GM19239 (cell line): ENCODE data around the gene CALCB.

Source experiments
- DNase-seq: peaks from one replicate; pipeline ENCODE4 v3.0.0; 2011; ENCODE audit warnings: low spot score; ENCODE audit not compliant: insufficient read length
- FAIRE-seq: peaks from 2 replicates; lab custom pipeline; 2011; peaks lifted over from hg19 to GRCh38; lab: Jason Lieb, UNC

CALCB gene

DNA sequence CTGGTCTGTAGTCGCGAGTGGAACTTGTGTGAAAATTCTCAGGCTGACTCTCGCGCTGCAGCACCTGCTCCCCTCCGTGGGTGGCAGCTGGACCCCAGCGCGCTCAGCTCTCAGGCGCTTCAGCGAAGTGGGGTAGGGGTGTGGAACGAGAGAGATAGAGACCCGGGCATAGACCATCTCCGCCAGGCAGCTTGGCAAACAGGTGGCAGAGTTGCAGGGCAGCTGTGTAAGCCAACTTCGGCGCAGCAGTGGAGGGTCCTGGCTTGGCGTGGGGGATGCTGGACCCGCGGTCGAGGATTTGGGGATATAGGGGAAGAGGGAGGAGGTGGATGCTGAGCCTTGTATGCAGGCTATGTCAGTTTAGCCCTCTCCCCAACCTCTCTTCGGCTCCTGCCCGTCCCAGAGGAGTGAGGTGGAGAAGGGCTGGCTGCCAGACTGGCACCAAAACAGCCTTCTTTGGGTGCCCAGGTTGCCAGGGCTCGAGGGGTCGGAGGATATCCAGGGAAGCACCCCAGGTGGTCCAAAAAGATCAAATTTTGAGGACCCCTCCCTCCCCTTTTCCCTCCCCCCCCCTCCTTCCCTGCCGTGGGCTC, 746 bp upstream of the CALCB start:
- DNase-seq (no peak), FAIRE-seq (no peak)

DNA sequence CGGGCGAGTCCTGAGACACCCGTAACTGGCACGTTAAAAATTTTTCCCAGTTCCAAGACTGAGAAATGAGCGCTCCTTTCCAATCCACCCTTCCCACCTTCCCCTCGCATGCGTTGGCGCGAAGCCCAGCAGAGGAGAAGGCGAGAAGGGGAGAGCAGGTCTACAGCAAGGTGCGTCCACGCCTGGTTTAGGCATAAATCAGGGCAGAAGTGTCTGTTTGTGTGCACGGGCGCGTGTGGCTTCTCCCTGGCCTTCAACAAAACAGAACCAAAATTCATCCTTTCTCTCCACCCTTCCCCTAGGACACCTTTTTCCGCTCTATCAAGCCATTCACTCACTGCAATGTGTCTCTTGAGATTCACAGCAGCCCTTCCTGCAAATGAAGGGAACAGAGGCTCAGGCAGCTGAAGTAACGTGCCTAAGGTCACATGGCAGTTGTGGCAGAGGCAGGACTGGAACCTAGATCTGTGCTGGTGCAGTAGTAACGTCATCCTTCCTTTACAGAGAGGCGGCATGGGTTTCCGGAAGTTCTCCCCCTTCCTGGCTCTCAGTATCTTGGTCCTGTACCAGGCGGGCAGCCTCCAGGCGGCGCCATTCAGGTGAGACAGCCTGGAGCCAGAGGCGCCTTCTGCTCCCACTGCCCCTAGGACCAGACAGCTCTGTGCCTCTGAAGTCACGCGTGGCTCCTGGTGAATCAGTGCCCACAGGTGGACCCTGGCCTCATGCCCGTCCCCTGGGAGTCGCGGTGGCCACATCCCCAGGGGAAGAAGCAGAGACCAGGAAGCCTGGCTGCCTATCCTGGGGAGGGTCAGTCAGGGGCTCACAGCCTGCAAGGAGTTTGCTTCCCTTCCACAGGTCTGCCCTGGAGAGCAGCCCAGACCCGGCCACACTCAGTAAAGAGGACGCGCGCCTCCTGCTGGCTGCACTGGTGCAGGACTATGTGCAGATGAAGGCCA, 1.1 kb downstream of the CALCB start:
- FAIRE-seq (peak; percentile 84), DNase-seq (peak; percentile 34)

DNA sequence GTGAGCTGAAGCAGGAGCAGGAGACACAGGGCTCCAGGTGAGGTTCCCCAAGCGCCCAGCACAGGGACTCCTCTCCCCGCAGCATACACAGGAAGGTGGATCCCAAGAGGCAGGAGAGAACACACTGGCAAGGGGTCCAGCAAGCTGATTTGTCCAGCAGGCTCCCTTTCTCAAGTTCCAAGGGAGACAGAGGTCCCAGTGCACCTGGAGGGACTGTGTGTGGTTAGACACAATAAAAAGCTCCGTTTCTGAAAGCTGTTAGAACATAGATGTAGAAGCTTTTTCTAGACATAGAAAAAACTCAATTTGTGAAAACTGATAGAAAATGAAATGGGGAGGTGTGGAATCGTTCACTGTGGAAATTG, 1.8 kb downstream of the CALCB start:
- FAIRE-seq: no peak

DNA sequence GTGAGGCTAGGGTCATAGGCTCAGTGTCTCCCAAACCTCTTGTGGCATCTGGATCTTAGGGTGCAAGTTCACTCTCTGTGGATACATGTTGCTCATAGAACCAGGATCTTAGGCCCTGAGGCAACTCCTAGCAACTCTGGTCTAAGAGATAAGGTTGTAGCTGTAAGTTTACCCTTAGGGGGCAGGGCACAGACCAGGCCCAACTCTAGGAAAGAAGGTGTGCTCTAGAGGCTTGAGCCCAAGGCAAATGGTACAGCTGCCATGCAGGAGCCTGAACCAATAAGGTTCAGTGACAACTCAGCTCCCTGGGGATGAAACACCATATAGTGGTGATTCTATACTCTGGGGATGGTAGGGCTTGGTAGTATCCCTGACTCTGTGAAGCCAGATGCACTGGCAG, 17.8 kb downstream of the CALCB start:
- no peak for FAIRE-seq
- DNase-seq: no peak

More for the DNA sequence above, 1.8 kb downstream of the CALCB start:
- no peak for DNase-seq

DNA sequence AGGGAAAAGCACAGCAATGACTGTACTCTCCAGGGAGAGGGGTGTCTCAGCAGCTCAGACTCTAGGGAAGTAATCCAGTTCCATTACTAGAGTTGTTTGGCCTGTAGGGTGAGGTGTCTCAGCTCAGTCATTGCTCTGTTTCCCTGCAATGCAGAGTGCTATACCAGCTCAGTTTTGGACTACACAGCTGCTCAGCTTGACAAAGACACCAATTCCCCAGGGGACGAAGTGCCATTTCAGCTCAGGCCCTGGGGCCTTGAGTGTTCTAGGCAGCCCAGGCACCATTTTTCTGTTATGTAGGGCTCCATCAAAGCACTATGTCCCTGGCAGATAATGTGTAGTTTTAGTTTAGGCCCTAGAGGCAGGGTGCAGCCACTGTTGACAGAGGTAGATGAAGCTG, 18.2 kb downstream of the CALCB start:
- FAIRE-seq: no peak
- DNase-seq: no peak

DNA sequence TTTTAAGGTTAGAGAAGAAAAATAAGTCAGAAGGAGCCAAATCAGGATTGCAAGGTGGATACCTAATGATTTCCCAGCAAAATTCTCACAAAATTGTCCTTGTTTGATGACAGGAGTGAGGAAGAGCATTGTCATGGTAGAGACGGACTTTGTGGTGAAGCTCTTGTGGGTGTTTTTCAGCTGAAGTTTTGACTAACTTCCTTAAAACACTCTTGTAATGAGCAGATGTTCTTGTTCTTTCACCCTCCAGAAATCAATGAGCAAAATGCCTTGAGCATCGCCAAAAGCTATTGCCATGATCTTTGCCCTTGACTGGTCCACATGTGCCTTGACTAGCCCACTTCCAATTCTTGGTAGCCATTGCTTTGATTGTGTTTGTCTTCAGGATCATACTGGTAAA, 20.0 kb downstream of the CALCB start:
- FAIRE-seq (no peak), DNase-seq (no peak)

DNA sequence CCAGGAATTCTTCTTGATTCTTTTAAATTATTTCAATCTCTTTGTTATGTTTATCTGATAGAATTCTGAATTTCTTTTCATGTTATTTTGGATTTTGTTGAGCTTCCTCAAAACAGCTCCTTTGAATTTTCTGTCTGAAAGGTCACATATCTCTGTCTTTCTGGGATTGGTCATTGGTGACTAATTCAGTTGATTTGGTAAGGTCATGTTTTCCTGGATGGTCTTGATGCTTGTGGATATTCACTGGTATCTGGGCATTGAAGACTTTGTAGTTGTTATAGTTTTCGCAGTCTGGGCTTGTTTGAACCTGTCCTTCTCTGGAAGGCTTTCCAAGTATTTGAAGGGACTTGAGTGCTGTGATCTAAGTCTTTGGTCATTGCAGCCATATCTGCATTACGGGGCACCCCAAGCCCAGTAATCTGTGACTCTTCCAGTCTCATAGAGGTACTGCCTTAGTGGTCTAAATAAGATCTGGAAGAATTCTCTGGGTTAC, 22.4 kb downstream of the CALCB start:
- no peak for FAIRE-seq
- no peak for DNase-seq

DNA sequence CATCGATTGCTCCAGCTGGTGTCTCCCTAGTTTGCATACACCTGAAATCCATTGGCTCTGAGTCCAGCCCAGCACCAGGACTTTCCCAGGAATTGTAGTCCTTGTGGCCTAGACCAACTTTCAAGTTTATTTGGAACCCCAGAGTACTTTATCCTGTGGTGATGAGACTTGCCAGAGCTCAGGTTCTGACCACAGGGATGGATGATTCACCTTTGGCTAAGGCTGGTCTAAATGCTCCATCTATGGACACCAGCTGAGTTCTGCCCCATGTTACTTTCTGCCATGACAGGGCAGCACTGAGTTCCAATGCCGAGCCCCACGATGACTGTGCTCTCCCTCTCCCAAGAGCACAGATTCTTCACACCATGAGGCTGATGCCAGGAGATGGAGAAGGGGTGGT, 24.0 kb downstream of the CALCB start:
- FAIRE-seq (no peak), DNase-seq (no peak)

DNA sequence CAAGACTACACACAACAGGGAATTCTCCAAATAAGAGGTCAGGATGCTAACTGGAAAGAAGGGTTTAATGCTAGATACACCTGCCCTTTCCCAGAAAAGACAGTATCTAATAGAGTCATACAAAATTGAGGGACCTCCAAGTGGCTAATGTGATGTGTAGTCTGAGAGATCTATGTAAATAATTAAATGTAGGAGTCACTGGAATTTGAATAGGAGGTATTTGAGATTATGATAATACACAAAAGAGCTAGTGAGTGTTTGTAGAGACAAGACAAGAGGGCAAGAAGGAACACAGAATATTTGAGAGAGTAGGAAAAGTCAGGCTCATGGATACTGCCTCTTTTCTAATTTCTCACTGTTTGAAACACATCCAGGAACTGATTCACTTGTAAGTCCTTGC, 25.9 kb downstream of the CALCB start:
- DNase-seq (no peak), FAIRE-seq (no peak)

DNA sequence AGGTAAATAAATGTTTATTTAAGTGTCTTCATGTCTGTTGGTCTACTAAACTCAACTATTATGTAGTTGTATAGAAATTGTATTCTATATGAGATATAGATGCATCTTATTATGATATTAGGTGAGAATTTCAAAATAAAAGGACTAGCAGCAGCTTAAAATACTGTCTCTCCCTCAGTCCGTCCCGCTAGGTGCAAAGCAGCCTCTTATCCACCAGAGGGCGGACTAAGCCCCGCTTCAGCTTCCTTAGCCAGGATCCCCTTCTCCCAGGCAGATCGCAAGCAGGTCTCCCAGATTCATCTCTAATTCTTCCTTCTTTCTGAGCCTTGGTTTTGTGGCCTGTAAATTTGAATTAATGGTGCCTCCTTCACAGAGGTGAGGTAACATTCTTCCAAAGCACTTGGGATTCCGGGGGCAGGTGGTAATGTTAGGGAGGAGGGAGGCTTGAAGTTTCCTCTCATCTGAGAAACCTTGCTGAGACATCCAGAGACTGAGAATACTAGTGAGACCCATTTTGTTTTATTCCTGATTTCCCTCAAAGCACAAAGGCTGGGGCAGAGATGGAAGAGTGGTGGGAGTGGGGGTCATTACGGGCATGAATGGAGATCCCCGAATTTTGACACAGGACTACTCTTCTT, 27.8 kb downstream of the CALCB start:
- no peak for DNase-seq
- FAIRE-seq: peak; percentile 94

DNA sequence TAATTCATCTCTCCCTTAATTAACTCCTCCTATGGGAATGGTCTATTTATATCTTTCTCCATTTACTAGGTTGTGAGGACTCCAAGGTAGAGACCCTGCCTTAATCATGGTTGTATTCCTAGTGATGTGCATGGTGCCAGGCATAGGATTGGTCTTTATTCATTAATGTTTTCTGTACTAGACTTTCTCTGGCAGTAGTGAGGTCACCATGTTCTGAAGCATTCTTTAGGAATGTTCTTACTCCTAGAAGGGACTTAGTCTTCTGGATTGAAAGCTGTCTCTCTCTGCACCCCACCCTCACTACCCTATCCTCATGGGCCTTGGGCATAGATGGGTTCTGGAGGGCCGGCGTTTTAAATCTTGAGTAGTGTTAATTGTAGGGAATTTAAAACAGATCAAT, 30.8 kb downstream of the CALCB start:
- DNase-seq: no peak
- FAIRE-seq: no peak

DNA sequence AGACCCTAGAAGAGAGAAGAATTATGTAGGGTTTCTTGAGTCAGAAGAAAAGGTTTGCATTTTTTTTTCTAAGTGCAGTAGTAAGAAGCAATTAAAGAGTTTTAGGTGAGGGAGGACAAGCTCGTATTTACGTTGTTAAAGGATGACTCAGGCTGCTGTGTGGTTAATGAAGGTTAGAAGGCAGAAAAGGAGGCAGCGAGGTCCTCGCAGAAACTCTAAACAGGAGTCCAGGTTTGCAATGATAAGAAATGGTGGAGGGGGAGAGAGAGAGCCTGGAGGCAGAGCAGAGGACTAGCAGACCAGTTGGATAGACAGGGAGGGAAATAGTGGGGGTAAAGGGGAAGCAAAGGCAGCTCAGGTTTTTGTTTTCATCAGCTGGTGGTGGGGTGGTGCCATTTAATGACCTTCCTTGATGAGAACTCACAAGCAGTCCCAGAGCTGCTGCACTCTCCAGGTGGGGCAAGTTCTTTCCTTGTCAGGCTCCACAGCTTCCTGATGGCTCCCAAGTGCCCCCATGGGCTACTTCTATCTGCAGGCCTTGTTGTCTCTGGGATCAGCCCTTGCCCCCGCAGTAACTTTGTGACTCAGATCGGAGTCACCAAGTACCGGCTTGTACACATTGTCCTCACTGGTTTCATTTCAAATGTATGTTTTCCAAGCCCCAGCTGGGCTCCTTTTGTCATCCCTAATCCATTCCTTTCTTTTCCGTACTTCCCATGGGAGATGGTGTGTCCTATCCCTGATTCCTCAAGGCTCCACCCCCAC, 33.0 kb downstream of the CALCB start:
- DNase-seq (no peak), FAIRE-seq (no peak)

DNA sequence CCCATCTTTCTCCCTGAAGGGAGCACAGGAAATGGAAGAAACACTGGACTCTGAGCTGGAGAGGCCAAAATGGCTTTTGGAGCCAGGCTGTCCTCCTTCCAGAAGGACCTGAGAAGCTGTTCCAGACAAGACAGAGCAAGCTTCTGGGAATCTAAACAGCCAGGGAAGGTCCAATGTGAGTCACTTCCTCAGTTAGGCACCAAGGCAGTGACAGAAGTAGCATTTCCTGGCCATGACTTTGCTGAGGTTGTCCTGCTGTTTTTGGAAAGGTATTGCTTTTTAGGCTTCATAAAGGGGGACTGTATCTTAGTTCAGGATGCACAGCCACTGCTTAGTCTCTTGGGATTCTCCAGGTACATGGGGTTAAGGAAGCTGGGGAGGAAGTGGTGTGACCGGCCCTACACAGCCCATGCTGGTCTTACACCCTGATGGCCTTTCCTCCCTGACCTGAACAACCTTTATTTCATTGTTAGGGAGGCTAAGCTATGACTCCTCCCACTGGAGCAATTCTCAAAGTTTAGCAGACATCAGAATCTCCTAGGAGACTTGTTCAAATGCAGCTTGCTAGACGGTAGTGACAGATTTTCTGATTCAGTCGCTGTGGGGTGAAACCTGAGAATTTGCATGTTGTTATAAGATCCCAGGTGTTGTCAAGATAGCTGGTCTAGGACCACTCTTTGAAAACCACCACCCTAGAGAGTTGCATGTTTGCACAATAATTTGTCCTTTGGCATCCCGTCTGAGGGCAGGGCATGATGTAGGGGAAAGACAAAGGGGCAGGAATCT, 34.5 kb downstream of the CALCB start:
- DNase-seq (peak; percentile 18), FAIRE-seq (peak; percentile 80)

DNA sequence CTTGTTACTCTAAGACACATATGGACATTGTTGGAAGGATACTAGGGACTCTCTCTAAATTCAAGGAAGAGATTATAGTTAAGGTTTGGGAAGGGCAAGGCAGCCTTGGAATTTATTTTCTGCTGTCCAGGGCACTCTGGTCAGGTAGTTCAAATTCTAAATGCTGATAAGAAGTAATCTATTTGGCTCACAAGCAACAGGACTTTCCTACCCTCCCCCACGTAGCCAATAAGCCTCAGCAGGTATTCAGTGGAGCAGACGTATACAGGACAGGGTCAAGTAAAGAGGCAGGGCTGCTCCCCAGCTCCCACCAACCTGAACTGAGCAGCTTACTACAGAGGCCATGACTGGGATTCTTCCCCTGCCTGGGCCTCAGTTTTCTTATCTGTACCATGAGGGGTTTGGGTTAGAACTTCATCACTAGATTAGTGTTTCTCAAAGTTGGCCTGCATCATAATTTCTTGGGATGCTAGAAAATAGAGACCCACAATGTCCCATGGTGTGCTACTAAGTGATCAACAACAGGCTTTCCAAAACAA, 35.3 kb downstream of the CALCB start:
- FAIRE-seq (no peak), DNase-seq (no peak)

DNA sequence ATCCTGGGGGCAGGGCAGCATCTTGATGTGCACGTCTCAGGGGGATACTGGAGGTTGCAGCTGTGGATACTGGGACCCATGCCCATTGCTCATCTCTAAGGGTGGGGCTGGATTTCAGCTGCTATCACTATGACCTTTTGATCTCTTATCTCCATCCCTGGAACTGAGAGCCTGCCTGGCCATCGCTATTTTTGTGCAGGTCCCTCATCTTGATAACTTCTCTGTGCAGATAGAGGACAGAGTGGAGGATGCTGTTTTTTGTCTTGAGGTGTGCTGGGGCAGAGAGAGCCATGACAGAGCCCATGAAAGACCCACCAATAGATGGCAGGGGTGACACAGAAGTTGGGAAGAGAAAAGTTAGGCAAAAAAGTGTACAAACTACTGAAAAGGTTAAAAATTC, 36.2 kb downstream of the CALCB start:
- FAIRE-seq (no peak), DNase-seq (no peak)

DNA sequence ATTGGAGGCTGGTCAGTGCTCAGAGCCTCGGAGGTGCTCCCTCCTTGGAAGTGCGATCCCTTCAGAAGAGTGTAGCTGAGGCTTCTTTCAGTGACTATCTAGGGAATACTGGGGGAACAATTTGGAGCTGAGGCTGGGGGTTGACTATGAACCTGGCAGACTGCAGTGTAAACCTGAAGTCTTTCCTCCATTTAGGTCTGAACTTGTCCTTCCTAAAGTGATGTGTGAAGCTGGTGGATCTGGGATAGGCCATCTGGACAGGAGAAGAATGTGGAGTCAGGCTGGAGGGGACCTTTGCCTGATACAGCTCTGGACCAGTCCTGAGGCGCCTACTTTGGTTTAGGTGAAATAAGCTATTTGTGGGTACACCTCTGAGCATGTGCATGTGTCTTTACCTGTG, 37.8 kb downstream of the CALCB start:
- no peak for FAIRE-seq
- no peak for DNase-seq

DNA sequence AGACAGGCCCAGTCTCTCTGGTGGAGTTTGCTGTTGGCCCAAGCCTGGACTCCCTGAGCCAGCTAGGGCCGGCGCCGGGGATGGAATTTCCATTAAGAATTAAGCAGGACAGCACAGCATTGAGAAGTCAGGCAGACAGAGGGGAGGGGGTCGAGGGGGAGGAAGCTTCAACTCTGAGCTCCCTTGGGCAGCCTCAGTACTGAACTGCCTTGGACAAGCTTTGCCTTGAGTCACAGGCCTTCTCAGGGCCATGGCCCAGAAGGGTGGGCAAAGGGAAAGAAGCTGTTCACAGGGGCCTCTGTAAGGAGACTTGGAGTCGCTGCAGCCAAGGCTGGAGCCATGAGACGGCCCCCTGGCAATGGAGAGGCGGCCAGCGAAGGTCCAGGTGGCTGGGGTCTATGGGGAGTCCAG, 38.7 kb downstream of the CALCB start:
- DNase-seq (no peak), FAIRE-seq (no peak)

DNA sequence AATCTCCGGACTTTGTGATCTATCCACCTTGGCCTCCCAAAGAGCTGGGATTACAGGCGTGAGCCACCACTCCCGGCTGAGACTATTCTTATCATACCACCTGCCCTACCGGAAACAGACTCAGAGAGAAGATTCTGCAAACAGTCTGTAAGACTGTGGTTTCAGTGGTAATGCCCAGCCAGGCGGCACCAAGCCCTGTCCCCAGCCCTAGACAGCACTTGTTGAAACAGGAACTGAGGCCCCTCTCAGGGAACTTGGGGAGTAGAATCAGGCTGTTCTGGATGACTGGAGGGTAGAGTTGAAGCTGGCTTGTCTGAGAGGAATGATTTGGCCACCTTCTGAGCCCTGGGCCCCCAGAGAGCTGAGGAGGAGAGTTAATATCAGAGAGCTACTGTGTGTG, 40.0 kb downstream of the CALCB start:
- FAIRE-seq: peak; percentile 96

More for the DNA sequence above, 40.0 kb downstream of the CALCB start:
- peak; percentile 48 for DNase-seq
